Smooth muscle cell (in vitro differentiated cells): ENCODE results near the gene ZGPAT. TPM values are rescaled to one million over a fixed set of nuclear protein-coding genes. Genes with fewer than 3 reads are reported as not detected.

ENCODE experiments used
- DNase-seq: peaks from one replicate; lab custom pipeline; 2025; ENCODE audit not compliant: unreplicated experiment; lab: John Stamatoyannopoulos, UW
- H2AFZ ChIP-seq: fragments of 200-600 bp; sonication (generic); 2 replicates; pipeline ENCODE4 v1.6.0; 2016; ENCODE audit warnings: antibody characterized with exemption, low read depth, mild to moderate bottlenecking
- H3F3A ChIP-seq: fragments of 200-600 bp; sonication (generic); 2 replicates; pipeline ENCODE4 v1.6.0; 2017; ENCODE audit warnings: antibody characterized with exemption, low read depth
- H3K27ac ChIP-seq: fragments of 200-600 bp; sonication (generic); 2 replicates; pipeline ENCODE4 v1.5.1; 2016; ENCODE audit warnings: low read depth, mild to moderate bottlenecking
- H3K27me3 ChIP-seq: fragments of 200-600 bp; sonication (generic); 2 replicates; pipeline ENCODE4 v1.6.1; 2016; ENCODE audit warnings: low read depth, mild to moderate bottlenecking
- H3K36me3 ChIP-seq: fragments of 200-600 bp; sonication (generic); 2 replicates; pipeline ENCODE4 v1.5.1; 2016; ENCODE audit warnings: low read depth
- H3K4me1 ChIP-seq: fragments of 200-600 bp; sonication (generic); 2 replicates; pipeline ENCODE4 v1.5.1; 2016; ENCODE audit warnings: low read depth
- H3K4me2 ChIP-seq: fragments of 200-600 bp; sonication (generic); 2 replicates; pipeline ENCODE4 v1.6.0; 2016; ENCODE audit warnings: mild to moderate bottlenecking
- H3K4me3 ChIP-seq: fragments of 200-600 bp; sonication (generic); 2 replicates; pipeline ENCODE4 v1.5.1; 2016; ENCODE audit warnings: mild to moderate bottlenecking
- H3K79me2 ChIP-seq: fragments of 200-600 bp; sonication (generic); 2 replicates; pipeline ENCODE4 v1.6.0; 2016; ENCODE audit warnings: low read depth, mild to moderate bottlenecking
- H3K9ac ChIP-seq: fragments of 200-600 bp; sonication (generic); 2 replicates; pipeline ENCODE4 v1.6.0; 2016; ENCODE audit warnings: low read depth
- H3K9me3 ChIP-seq: fragments of 200-600 bp; sonication (generic); replicated peaks from 2 replicates; pipeline ENCODE4 v1.5.1; 2016; ENCODE audit warnings: low read depth
- H4K20me1 ChIP-seq: fragments of 200-600 bp; sonication (generic); 2 replicates; pipeline ENCODE4 v1.6.0; 2016; ENCODE audit warnings: low read depth
- CTCF ChIP-seq: fragments of 200-600 bp; sonication (generic); IDR thresholded peaks from 2 replicates; pipeline ENCODE4 v1.5.1; 2017; ENCODE audit warnings: borderline replicate concordance, mild to moderate bottlenecking, antibody characterized with exemption; ENCODE audit not compliant: insufficient read depth, poor library complexity, severe bottlenecking
- WGBS: methylation state at CpG from one replicate; pipeline ENCODE4 v1.1.7; 2016; ENCODE audit warnings: low lambda C conversion rate; 5-methylcytosine and 5-hydroxymethylcytosine counted together
- polyA plus RNA-seq: library from polyadenylated mRNA; unstranded; fragments of >200 nt; fragmentation: Nextera tagmentation; extraction: Ambion mirVana; gene quantifications from 2 replicates; pipeline ENCODE4 v1.2.1, GENCODE V29; 2016
- total RNA-seq: library from RNA; depleted of rRNA; stranded (reverse); fragments of >200 nt; gene quantifications from 2 replicates; pipeline ENCODE4 v1.2.3, GENCODE V29; 2014

ZGPAT gene
- total and polyA plus RNA-seq, 2 experiments from 2014 or later, result 13.8 to 32.3 TPM

GRCh38 chr20:63687419-63688178, 20.2 kb upstream of the ZGPAT start:
- no peaks in the 10 kb centered on the region for H3K4me1 ChIP-seq
- no peak overlapping the region for H3K9ac ChIP-seq
- H3K27ac ChIP-seq, result no peak overlapping the region
- H3K27me3 ChIP-seq, result no peaks in the 10 kb centered on the region
- no peak for DNase-seq
- H3F3A ChIP-seq, result no peaks in the 10 kb centered on the region
- H3K9me3 ChIP-seq, result no peaks in the 10 kb centered on the region
- H3K36me3 ChIP-seq, result no peaks in the 10 kb centered on the region
- no peaks in the 10 kb centered on the region for H4K20me1 ChIP-seq
- H3K4me2 ChIP-seq, result no peak overlapping the region
- no peak overlapping the region for H2AFZ ChIP-seq
- H3K4me3 ChIP-seq, result no peak overlapping the region
- WGBS, result 97% methylated on average over 28 of the region's 29 CpGs
- TF ChIP-seq CTCF, result no peak
- no peaks in the 10 kb centered on the region for H3K79me2 ChIP-seq

GRCh38 chr20:63688228-63689045, 19.4 kb upstream of the ZGPAT start:
- H3K36me3 ChIP-seq, result no peaks in the 10 kb centered on the region
- no peak overlapping the region for H3K4me2 ChIP-seq
- no peak for DNase-seq
- no peaks in the 10 kb centered on the region for H3K27me3 ChIP-seq
- H3K9ac ChIP-seq, result no peak overlapping the region
- no peaks in the 10 kb centered on the region for H3K79me2 ChIP-seq
- H3K4me3 ChIP-seq, result no peak overlapping the region
- no peak overlapping the region for H3K27ac ChIP-seq
- H3K9me3 ChIP-seq, result no peaks in the 10 kb centered on the region
- H3K4me1 ChIP-seq, result no peaks in the 10 kb centered on the region
- no peaks in the 10 kb centered on the region for H4K20me1 ChIP-seq
- 96% methylated on average over 31 of the region's 31 CpGs for WGBS
- no peak for TF ChIP-seq CTCF
- no peak overlapping the region for H2AFZ ChIP-seq
- no peaks in the 10 kb centered on the region for H3F3A ChIP-seq

GRCh38 chr20:63689046-63690002, 18.5 kb upstream of the ZGPAT start:
- Histone ChIP-seq H3K9me3 (no peaks in the 10 kb centered on the region), H3K4me2 (no peak overlapping the region), H2AFZ (no peak overlapping the region), H3K4me3 (no peak overlapping the region), H3K36me3 (no peaks in the 10 kb centered on the region), H3K79me2 (no peaks in the 10 kb centered on the region), H3K4me1 (no peaks in the 10 kb centered on the region), H3K27ac (no peak overlapping the region), H3K9ac (no peak overlapping the region), H3F3A (no peaks in the 10 kb centered on the region), H4K20me1 (no peaks in the 10 kb centered on the region), H3K27me3 (no peaks in the 10 kb centered on the region)
- DNase-seq, result no peak
- TF ChIP-seq CTCF, result no peak
- 98% methylated on average over 27 of the region's 44 CpGs for WGBS
